Forelimb muscle (tissue), 1 donor: ENCODE measurements around the gene OOSP3. TPM values are rescaled to one million over a fixed set of nuclear protein-coding genes. Genes with fewer than 3 reads are reported as not detected.
"Not testable (repeated sequence)": the region's sequence is repeated elsewhere in the genome, so short reads cannot be mapped to it uniquely, and the experiment has no call there.

Experiments used
- DNase-seq: peaks from one replicate; pipeline ENCODE4 v3.0.0-alpha.2; 2013; ENCODE audit warnings: low read depth
- polyA plus RNA-seq: library from polyadenylated mRNA; unstranded; fragments of 120-200 nt; gene quantifications from one replicate; pipeline ENCODE4 v1.2.1, GENCODE V29; 2013; ENCODE audit not compliant: insufficient read length

The OOSP3 gene
- polyA plus RNA-seq, 1 donor = not detected

- DNase-seq = no peak
Measured at GRCh38 chr11:59875856-59876519, 2.6 kb upstream of the OOSP3 start.

GRCh38 chr11:59877325-59877724 lies 1.3 kb upstream of the OOSP3 start:
- no peak for DNase-seq

- no peak for DNase-seq
Measured at GRCh38 chr11:59877784-59878183, 798 bp upstream of the OOSP3 start.

GRCh38 chr11:59879567-59879966 lies 985 bp downstream of the OOSP3 start:
- no peak for DNase-seq

GRCh38 chr11:59883597-59883996 lies 5.0 kb downstream of the OOSP3 start:
- DNase-seq = no peak

GRCh38 chr11:59887156-59887555 lies 8.6 kb downstream of the OOSP3 start:
- DNase-seq = not testable (repeated sequence)

- no peak for DNase-seq
Measured at GRCh38 chr11:59891781-59892181, 13.2 kb downstream of the OOSP3 start.

- no peak for DNase-seq
Measured at GRCh38 chr11:59894616-59895015, 16.0 kb downstream of the OOSP3 start.

- no peak for DNase-seq
Measured at GRCh38 chr11:59898046-59898445, 19.5 kb downstream of the OOSP3 start.

GRCh38 chr11:59898650-59899049 lies 20.1 kb downstream of the OOSP3 start:
- no peak for DNase-seq

GRCh38 chr11:59899532-59899931 lies 20.9 kb downstream of the OOSP3 start:
- no peak for DNase-seq

- no peak for DNase-seq
Measured at GRCh38 chr11:59900366-59901126, 22.0 kb downstream of the OOSP3 start.

GRCh38 chr11:59901306-59901705 lies 22.7 kb downstream of the OOSP3 start:
- no peak for DNase-seq

GRCh38 chr11:59903569-59903968 lies 25.0 kb downstream of the OOSP3 start:
- DNase-seq = not testable (repeated sequence)

- no peak for DNase-seq
Measured at GRCh38 chr11:59918480-59918879, 39.9 kb downstream of the OOSP3 start.

- no peak for DNase-seq
Measured at GRCh38 chr11:59918987-59919589, 40.5 kb downstream of the OOSP3 start.

- DNase-seq = no peak
Measured at GRCh38 chr11:59923813-59924212, 45.2 kb downstream of the OOSP3 start.

- no peak for DNase-seq
Measured at GRCh38 chr11:59931688-59932087, 53.1 kb downstream of the OOSP3 start.

GRCh38 chr11:59938132-59938531 lies 59.5 kb downstream of the OOSP3 start, which contains the start of gene OOSP1:
Gene OOSP1 (plus strand): TSS chr11:59938432. CDS start chr11:59938455, 23 bp downstream.
- DNase-seq = no peak

- DNase-seq = no peak
Measured at GRCh38 chr11:59938718-59939117, 60.1 kb downstream of the OOSP3 start.

GRCh38 chr11:59939482-59939881 lies 60.9 kb downstream of the OOSP3 start:
- no peak for DNase-seq

- no peak for DNase-seq
Measured at GRCh38 chr11:59941091-59941490, 62.5 kb downstream of the OOSP3 start.
